ENCODE measurements around the gene HSF5.
"Not testable (repeated sequence)": the region's sequence is repeated elsewhere in the genome, so short reads cannot be mapped to it uniquely, and the experiment has no call there.

HSF5 gene

DNA sequence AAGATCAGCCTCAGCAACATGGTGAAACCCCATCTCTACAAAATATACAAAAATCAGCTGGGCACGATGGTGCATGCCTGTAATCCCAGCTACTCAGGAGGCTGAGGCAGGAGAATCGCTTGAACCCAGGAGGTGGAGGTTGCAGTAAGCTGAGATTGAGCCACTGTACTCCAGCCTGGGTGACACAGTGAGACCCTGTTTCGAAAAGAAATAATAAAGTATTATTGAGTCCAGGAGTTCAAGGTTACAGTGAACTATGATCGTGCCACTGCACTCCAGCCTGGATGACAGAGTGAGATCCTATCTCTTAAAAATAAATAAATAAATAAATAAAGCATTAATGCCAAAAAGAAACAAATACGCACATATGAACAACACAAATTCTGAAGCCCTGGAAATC is 6.4 kb downstream of the HSF5 start:
- DNase-seq (ENCODE audit: low read depth in 2 of 2): not testable (repeated sequence)

DNA sequence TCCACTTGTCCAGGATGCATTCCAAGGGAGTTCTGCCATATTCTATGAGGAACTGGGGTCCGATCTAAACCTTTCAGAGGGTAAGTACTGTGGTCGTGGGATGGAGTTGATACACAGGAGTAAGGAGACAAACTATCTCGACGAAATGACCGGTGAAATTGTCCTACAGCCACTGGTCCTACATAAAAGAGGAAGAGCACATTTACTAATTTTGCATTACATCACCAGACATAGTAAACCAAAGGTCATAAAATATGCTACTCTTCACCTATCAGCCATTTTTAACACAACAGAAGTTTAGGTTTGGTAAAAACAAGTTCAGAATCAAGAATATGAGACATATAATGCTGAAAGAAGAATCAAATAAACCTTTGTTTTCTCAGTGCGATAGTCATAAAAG is 8.1 kb downstream of the HSF5 start:
- DNase-seq (ENCODE audit: low read depth in 2 of 2): no peak

DNA sequence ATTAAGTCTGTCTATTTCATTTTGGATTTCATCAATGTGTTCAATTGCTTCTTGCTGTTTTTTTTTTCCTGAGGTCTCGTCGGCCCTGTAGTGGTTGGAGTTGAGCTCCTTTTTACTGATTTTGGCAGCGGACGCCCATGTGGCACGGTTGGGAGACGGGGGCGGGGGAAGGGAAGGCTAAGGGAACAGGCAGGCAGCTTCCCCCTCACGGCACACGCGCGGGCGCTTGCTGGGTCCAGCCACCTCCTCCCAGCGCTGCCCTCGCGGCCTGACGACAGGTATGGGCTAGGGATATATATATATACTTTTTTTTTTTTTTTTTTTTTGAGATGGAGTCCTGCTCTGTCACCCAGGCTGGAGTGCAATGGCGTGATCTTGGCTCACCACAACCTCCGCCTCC is 11.4 kb downstream of the HSF5 start:
- no peak for DNase-seq (ENCODE audit: low read depth in 2 of 2)

DNA sequence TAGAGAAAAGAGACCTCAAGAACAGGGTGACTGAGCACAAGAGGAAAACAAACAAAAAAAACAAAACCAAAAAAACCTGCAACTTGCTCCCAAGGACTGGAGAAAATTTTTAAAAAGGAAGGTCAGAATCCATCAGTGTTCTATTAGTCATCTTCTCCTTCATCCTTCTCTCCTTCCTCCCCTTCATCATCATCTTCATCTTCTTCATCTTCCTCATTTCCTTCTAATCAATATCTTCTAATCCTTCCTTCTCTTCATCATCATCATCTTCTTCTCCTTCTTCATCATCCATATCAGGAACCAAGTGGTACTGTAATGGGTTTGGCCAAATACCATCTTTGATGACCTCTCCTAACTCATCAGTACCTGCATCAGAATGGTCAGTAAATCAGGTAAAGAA is 12.2 kb downstream of the HSF5 start:
- DNase-seq (ENCODE audit: low read depth in 2 of 2): no peak

DNA sequence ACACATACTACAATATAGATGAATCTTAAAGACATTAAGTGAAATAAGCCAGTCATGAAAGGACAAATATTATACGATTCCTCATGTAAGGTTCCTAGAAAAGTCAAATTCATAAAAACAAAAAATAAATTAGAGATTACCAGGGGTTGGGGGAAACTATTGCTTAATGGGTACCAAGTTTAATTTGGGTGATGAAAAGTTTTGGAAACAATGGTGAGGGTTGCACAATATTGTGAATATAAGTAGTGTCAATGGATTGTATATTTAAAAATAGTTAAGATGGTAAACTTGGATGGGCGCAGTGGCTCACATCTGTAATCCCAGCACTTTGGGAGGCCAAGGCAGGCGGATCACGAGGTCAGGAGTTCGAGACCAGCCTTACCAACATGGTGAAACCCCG is 17.9 kb downstream of the HSF5 start:
- no peak for DNase-seq (ENCODE audit: low read depth in 2 of 2)

DNA sequence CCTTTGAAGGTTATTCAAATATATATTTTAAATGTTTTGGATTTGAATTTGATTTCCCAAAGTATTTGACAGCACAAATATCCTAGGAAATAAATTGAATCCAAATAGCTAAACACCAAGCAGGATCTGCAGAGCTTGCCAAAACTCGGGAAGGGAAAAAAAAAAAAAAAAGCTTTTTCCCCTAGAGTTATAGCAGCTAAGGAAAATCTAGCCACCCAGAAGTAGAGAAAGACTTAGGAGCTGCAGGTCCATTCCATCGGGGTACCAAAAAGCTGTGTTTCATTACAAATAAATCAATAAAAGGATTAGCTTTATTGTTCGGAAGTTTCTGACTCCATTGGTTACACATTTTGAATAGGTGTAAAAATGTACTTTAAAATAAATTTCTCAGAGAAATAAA is 19.3 kb downstream of the HSF5 start:
- no peak for DNase-seq (ENCODE audit: low read depth in 2 of 2)

DNA sequence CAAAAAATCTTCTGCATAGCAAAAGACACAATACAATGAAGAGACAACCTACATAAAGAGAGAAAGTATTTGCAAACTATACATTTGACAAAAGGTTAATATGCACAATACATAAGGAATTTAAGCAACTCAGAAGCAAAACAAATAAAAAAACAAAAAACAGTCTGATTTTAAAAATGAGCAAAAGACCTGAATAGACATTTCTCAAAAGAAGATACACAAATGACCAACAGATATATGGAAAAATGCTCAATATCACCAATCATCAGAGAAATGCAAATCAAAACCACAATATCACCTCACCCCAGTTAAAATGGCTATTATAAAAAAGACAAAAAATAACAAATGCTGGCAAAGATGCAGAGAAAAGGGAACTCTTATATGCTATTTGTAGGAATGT is 32.7 kb downstream of the HSF5 start:
- no peak for DNase-seq (ENCODE audit: low read depth in 2 of 2)

DNA sequence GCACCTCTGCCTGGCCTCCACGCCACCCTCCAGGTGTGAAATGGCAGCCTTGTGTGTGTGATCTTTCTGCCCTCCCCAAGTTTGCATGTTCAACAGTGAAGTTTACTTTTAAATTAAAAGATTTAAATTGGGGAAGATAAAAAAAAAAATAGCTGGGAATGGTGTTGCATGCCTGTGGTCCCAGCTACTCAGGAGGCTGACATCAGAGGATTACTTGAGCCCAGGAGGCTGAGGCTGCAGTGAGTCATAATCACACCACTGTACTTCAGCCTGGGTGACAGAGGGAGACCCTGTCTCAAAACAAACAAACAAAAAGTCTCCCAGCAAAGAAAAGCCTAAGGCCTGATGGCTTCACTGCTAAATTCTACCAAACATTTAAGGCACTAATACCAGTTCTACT is 35.5 kb downstream of the HSF5 start:
- no peak for DNase-seq (ENCODE audit: low read depth in 2 of 2)

DNA sequence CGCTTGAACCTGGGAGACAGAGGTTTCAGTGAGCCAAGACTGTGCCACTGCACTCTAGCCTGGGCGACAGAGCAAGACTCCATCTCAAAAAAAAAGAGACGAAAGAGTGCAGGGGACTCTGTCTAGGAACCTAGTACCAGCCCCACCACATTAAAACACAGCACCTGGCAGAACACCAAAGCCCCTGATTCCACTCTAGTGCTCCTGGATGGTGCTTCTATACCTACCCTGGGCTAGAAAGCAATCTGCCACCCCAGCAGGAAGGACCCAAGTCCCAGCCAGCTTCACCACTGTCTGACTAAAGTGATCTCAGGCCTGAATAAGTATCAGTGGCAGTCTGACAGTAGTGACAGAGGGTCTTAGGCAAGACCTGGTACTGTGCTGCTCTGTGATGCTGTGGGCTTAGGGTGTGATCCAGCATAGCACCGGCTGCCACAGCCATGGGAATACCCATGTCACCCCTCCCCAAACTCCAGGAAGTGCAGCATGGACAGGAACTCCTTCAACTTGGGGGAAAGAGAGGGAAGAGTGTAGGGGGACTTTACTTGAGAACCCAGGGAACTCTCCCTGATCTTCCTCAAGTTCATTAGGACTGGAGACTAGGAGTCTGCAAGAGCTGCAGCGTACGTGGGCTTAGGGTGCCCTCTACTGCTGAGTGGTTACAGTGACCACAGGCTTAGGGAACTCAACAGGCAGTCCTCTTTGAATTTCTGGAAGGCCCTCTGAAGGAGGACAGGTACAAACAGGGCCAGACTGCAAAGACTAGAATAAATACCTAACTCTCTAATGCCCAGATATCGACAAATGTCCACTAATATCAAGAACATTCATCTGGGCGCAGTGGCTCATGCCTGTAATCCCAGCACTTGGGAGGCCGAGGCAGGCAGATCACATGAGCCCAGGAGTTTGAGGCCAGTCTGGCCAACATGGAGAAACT is 40.9 kb downstream of the HSF5 start:
- peak; percentile 40 to 47 for DNase-seq (ENCODE audit: low read depth in 2 of 2)

DNA sequence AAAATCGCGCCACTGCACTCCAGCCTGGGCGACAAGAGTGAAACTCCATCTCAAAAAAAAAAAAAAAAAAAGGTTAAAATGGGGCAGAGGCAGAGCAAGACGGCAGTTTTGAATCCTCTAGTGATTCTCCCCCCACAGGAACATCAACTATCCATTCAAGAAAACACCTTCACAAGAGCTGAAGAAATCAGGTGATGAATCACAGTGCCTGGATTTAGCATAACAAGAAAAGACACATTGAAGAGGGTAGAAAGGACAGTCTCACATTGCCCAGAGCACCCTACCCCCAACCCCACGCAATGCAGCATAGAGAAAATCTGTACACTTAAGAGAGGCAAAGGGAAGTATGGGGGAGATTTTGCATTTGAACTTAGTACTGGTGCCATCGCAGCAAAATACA is 42.1 kb downstream of the HSF5 start:
- no peak for DNase-seq (ENCODE audit: low read depth in 2 of 2)

DNA sequence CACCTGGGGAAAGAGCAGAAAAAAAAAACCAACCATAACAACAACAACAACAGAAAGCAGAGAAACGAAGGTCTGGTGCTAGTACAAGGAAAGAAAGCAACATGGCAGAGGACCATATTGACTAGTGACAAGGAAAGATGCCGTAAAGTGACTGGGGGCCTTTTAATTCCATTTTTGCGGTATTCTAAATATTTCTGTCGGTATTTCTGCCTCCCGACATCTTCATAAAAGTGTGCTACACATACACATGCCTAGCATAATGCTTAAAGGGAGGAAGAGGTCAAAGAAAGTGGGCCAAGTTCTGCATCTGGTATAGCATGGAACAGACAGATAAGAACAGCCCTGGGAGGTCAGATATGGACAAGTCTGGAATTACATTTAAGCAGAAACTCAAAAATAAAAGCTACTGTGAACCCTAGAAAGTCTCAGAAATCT is 51.4 kb downstream of the HSF5 start:
- DNase-seq (ENCODE audit: low read depth in 2 of 2): no peak

DNA sequence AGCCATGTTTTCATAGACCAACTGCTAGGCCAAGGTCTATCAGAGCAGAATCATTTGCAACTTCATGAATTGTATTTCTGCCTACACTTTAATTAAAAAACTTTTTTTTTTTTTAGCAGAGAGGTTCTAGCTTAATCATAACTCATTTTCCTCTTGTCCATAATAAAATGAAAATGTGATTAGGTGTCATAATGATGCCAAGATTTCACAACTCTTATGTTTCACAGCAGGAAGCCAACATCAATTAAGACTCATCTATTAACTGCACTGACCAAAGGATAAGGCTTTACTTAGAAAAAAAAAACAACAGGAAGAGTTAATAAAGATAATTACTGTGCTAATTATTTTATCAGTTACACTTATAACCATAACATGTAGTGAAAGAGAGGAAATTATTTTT is 52.0 kb downstream of the HSF5 start:
- no peak for DNase-seq (ENCODE audit: low read depth in 2 of 2)

DNA sequence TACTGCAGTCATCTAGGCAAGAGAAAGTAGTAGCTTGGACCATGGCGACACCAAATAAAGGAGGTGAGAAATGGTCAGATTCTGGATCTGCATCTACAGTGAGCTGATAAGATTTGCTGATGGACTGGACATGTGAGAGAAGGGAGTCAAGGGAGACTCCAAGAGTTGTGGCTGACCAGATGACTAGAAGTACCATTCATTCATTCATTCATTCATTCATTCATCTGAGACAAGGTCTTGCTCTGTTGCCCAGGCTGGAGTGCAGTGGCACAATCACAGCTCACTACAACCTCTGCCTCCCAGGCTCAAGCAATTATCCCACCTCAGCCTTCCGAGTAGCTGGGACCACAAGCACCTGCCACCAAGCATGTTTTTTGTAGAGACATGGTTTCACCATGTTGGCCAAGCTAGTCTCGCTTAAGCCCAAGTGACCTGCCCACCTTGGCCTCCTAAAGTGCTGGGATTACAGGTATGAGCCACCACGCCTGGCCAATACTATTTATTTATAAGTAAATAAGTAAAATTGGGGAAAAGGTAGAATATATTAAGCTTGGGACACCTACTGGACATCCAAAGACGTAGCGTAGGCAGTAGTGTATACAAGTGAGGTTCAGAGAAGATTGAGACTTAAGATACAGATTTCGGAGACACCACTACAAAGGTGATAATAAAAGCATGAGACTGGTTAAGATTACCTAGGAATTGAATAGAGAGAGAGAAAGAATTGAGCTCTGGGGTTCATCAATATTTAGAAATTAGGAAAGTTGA is 55.2 kb downstream of the HSF5 start:
- DNase-seq (ENCODE audit: low read depth in 2 of 2): no peak

DNA sequence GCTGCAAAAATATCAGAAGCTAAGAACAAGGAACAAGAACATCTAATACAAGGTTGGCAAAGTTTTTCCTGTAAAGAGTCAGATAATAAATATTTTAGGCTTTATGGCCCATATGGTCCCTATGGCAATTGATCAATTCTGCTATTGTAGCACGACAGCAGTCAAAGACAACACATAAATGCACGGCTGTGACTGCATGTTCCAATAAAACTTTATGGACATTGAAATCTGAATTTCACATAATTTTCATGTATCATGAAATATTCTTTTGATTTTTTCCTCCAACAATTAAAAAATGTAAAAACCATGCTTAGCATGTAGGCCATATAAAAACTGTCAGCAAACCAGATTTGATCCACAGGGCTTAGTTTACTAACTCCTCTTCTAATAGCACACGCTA is 60.4 kb downstream of the HSF5 start:
- no peak for DNase-seq (ENCODE audit: low read depth in 2 of 2)

DNA sequence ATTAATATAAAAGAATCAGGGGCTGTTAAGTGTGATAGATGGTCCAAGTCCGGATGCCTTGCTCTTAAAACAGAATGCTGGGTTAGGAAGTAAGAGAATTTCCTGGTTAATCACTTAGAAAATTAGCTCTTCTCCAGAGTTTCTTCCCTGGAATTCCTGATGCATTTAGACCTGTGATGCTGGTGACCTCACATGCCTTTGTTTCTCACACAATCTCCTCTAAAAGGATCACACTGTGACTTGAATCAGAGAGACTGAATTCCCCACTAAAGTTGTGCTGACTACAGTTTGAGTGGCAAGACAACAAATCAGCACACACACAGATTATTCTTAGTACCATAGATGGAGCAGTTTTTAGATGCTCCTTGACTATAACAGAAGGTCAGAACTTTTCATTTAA is 66.5 kb downstream of the HSF5 start:
- no peak for DNase-seq (ENCODE audit: low read depth in 2 of 2)

DNA sequence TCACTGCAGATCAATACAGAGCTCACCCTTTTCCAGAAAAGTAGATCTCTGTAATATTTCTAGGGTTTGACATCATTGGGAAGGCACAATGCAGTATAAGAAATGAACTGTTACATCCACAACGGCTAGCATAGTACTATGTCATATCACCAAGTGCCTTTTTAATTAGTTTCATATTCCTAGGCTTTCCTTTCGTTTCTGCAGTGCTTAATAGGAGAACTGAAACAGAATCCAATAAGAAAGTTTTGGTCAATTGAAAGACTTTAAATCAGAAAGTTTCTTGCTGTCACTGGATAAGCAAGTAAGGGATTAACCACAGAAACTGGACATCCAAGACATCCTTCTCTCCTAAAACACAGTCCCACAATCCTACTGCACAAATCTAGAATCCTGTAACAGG is 67.4 kb downstream of the HSF5 start:
- no peak for DNase-seq (ENCODE audit: low read depth in 2 of 2)

DNA sequence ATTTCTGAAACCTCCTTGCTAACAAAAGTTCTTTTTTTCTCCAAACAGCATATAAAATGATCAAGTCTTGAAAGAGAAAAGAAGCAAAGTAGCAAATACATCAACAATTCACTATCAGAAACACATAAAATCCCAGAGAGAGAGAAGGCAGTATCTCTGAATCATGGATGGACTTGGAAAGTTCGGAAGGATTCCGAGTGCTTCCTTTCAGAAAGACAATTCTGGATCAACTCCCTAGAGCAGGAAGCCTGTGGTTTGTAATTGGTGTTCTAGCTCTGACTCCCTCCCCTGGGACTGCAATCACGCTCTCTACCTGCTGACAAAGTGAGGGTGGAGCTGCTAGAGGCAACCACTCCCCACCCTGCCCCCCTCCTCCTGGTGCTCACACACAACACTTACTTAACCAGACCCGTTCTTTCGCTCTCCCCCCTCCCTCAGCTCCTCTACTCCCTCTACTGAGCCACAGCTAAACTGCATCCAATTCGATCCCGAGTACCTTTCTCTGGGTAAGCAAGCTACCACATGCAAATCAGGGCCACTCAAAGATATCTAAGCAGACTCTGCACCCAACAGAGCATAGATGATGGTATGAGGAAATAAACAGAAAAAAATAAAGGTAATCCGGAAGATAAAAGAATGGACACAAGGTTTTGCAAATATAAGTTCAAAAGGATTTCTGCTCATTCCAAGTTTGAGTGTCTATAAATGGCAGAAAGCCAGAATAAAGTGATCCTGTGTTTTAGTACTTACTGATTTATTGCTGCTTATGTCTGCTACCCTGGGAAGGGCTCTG is 70.7 kb downstream of the HSF5 start, which contains the start of gene RNF43:
RNF43 (minus strand) TSS at position 235 of the 793 bp plus-strand sequence. CDS start 1,957 bp downstream, outside the sequence.
- DNase-seq (ENCODE audit: low read depth in 2 of 2): peak; percentile 33 to 47

DNA sequence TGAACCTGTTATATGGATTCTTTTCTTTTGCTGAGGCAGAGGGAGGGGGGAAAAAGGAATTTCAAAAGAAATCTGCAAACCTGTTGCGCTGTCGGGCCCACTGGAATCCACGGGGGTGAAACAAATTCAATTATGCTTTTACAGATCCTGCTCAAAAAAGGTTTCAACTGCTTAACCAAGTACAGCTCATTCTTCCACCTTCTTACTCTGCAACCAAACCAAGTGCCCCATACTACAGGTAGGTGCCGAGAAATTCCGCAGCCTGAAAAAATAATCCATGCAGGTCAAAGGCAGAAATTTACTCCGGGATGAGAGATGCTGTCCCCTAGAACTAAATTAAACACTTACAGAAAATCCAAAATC is 71.3 kb downstream of the HSF5 start:
- no peak for DNase-seq (ENCODE audit: low read depth in 2 of 2)

DNA sequence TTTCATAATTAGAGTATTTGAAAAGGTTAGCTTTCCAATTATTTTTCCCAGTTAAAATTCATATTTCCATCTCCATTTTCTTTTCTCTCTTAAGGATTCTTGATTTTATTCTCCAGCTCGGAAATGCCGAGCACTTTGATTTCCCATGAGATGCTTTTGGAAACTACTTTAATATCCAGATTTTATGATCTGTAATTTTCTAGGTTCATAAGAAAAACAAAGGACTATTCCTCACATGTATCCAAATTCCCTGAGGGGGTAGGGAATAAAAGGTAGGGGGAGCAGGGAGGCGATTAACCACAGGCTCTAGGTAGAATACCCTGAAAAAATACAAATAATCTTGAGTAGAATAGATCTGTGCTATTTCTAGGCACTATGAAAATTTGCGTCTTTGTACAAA is 71.8 kb downstream of the HSF5 start:
- DNase-seq (ENCODE audit: low read depth in 2 of 2): no peak

DNA sequence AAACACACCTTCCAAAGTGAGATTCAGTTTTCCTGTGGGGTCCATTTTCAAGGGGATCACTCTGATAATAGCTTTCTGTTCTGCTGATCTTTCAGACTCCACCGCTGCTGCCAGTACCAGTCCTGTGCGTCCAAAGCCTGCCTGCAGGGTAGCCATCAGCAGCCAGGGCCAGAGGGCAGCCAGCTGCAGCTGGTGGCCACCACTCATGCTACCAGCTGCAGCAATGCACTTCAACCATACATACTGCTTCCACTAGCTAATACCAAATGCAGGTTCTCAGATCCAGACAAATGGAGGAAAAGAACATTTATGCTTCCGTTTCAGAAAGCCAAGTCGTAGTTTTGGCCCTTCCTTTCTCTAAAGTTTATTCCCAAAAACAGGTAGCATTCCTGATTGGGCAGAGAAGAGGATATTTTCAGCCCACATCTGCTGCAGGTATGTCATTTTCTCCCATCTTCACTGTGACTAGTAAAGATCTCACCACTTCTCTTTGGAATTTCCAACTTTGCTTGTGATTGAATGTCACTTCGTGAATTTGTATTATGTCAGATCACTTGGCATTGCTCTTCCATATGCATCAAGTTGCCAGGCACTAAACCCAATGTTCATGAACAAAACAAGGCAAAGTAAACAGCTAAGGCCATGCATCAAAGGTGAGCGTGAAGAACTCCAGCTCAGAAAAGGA is 72.7 kb downstream of the HSF5 start:
- DNase-seq (ENCODE audit: low read depth in 2 of 2): no peak

DNA sequence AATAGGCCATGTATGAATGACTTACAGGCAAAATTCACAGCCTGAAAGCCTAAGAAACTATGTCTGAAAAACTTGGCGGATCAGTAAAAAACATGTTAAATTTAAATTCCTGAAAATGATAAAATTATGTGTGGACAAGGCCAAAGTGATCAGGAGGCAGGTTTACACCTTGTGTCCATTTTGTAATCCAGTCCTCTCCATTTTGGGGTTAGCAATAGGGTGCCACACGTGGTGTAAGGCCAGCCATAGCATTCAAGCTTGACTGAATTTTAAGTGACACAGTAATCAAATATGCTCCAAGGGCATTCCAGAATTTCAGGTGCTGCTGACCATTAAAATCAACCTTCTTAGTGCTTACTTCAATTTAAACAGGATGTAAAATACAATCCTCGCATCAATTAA is 73.6 kb downstream of the HSF5 start:
- DNase-seq (ENCODE audit: low read depth in 2 of 2): no peak

DNA sequence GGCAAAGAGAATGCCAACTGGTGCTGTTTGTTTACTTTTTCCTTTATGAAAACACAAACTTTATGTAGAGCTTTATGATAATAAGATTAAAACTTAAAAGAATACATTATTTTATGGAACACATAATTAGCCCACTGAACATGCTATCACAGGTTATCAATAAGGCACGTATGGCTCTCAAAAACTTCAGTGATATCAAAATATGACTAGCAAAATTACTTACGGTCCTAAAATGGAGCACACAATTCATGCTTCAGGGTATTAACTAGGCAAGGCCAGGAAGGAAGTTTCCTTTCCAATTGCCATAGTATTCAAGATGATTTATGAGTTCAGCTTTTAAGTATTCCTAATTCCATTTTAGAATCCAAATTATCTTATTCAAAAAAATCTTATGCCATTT is 74.5 kb downstream of the HSF5 start:
- DNase-seq (ENCODE audit: low read depth in 2 of 2): no peak

All from fibroblast of skin of left biceps (primary cell).